Transverse colon (tissue), 4 donors: Measurements from ENCODE around the gene FAM131C. TPM values are rescaled to one million over a fixed set of nuclear protein-coding genes. Genes with fewer than 3 reads are reported as not detected.
A peak's percentile ranks its signal among the peaks of the same experiment; 100 is the strongest.
"Not testable (repeated sequence)": the region's sequence is repeated elsewhere in the genome, so short reads cannot be mapped to it uniquely, and the experiment has no call there.

Source experiments
- DNase-seq: peaks from one replicate; pipeline ENCODE4 v3.0.0-alpha.2; 2019
- H3K27ac ChIP-seq, 4 donors: fragments of 200-600 bp; sonication (generic); 2 replicates each; pipeline ENCODE4 v1.5.1; 2016 to 2018; ENCODE audit warnings: inconsistent platforms in 4 of 4
- H3K27me3 ChIP-seq: fragments of 200-600 bp; sonication (generic); 2 replicates; pipeline ENCODE4 v1.5.1; 2017; ENCODE audit warnings: inconsistent platforms
- H3K36me3 ChIP-seq, 4 donors: fragments of 200-600 bp; sonication (generic); 2 replicates each; pipeline ENCODE4 v1.5.1; 2017 to 2019; ENCODE audit warnings: inconsistent platforms in 4 of 4
- H3K4me1 ChIP-seq, 4 donors: fragments of 200-600 bp; sonication (generic); 2 replicates each; pipeline ENCODE4 v1.5.1; 2017 to 2020; ENCODE audit warnings: inconsistent platforms in 4 of 4
- H3K4me3 ChIP-seq, 4 donors: fragments of 200-600 bp; sonication (generic); 1 replicate in 1 of 4; 2 replicates in 3 of 4; pipeline versions ENCODE4 v1.5.1 to v1.6.1; 2017 to 2019; ENCODE audit warnings: inconsistent platforms in 4 of 4
- H3K9me3 ChIP-seq, 2 donors: fragments of 200-600 bp; sonication (generic); 2 replicates each; pipeline ENCODE4 v1.5.1; 2017 to 2019; ENCODE audit warnings: inconsistent platforms in 2 of 2
- CTCF ChIP-seq, 5 experiments: fragments of 200-600 bp in 3 of 5; fragments of 450-650 bp in 2 of 5; sonication (generic) in 3 of 5; IDR thresholded peaks; 1 replicate in 2 of 5; 2 replicates in 3 of 5; pipeline ENCODE4 v1.5.1; 2016 to 2017; ENCODE audit warnings: antibody characterized with exemption in 5 of 5, inconsistent platforms in 3 of 5, mild to moderate bottlenecking in 2 of 5, moderate library complexity in 1 of 5
- EP300 ChIP-seq: sonication (generic); formaldehyde crosslinking; IDR thresholded peaks from one replicate; pipeline ENCODE4 v1.6.1; 2017; ENCODE audit warnings: antibody characterized with exemption, low read depth
- POLR2A ChIP-seq: fragments of 450-650 bp; IDR thresholded peaks from one replicate; pipeline ENCODE4 v1.6.1; 2016; ENCODE audit warnings: antibody characterized with exemption, mild to moderate bottlenecking, moderate library complexity
- POLR2AphosphoS5 ChIP-seq, 3 donors: sonication (generic); formaldehyde crosslinking; IDR thresholded peaks; one replicate each; pipeline ENCODE4 v1.6.1; 2016; ENCODE audit warnings: antibody characterized with exemption in 3 of 3
- WGBS, 2 donors: methylation state at CpG; one replicate each; pipeline ENCODE4 v1.1.5; 2018; ENCODE audit warnings: low coverage in 1 of 2; 5-methylcytosine and 5-hydroxymethylcytosine counted together
- in situ Hi-C, 4 donors: fragments of 200-750 bp; cut with MboI; loops; one replicate each; pipeline versions ENCODE4 v1.15.0 to v1.15.1; 2017; ENCODE audit warnings: low sequenced_read_pairs in 3 of 4, low pct_ligation_motif_present in 1 of 4, low pct_unique_long_range_greater_than_20kb in 1 of 4
- intact Hi-C: fragments of 100-400 bp; cut with DNase I; formaldehyde crosslinking; loops from one replicate; pipeline ENCODE4 v1.15.1; 2023; ENCODE audit warnings: low total_unique reads
- total RNA-seq, 4 donors: library from RNA; depleted of rRNA; stranded (reverse); fragments of >200 nt; gene quantifications; one replicate each; pipeline ENCODE4 v1.1.0, GENCODE V29; 2016

The FAM131C gene
- total RNA-seq, 4 donors from 2014 or later = 1.2 TPM; not detected in 3

GRCh38 chr1:16023050-16023653 is 50.3 kb downstream of the FAM131C start:
- Histone ChIP-seq H3K9me3 (no peaks in the 10 kb centered on the region), H3K27ac (no peak overlapping the region), H3K4me1 (peaks cover 15 to 27% (median 24%) of the 10 kb centered on the region in 4 donors), H3K36me3 (no peaks in the 10 kb centered on the region), H3K27me3 (peaks cover 17% of the 10 kb centered on the region), H3K4me3 (no peak overlapping the region)
- TF ChIP-seq POLR2A = no peak
- no peak for TF ChIP-seq POLR2AphosphoS5 (IDR thresholded peaks at IDR 0.05)
- TF ChIP-seq EP300 = no peak
- no peak for TF ChIP-seq CTCF (IDR thresholded peaks at IDR 0.05)
- intact Hi-C loops (no loop called here), in situ Hi-C loops (no loop called here)
- no peak for DNase-seq
- 60% methylated on average over 7 of the region's 7 CpGs; no CpG with 5 or more reads in 1 of the 2 donors for WGBS, 2 donors

- Histone ChIP-seq H3K4me3 (no peak overlapping the region), H3K9me3 (no peaks in the 10 kb centered on the region), H3K27me3 (peaks cover 12% of the 10 kb centered on the region), H3K36me3 (no peaks in the 10 kb centered on the region), H3K27ac (no peak overlapping the region), H3K4me1 (peaks cover 16 to 28% (median 25%) of the 10 kb centered on the region in 4 donors)
- TF ChIP-seq POLR2A (no peak), EP300 (no peak), POLR2AphosphoS5 (IDR thresholded peaks at IDR 0.05) (no peak), CTCF (IDR thresholded peaks at IDR 0.05) (no peak)
- intact Hi-C loops = no loop called here
- DNase-seq = no peak
- WGBS, 2 donors = 80% methylated on average over 9 of the region's 11 CpGs; no CpG with 5 or more reads in 1 of the 2 donors
- in situ Hi-C loops = no loop called here
These were observed 51.1 kb downstream of the FAM131C start for GRCh38 chr1:16022393-16022792.

- TF ChIP-seq POLR2AphosphoS5 (IDR thresholded peaks at IDR 0.05) = no peak
- no peak for TF ChIP-seq CTCF (IDR thresholded peaks at IDR 0.05)
- TF ChIP-seq POLR2A = no peak
- H3K4me1 ChIP-seq = peaks cover 8 to 21% (median 18%) of the 10 kb centered on the region in 4 donors
- intact Hi-C loops = no loop called here
- no peak within 1 kb of the TSS for H3K4me3 ChIP-seq
- DNase-seq = no peak
- WGBS, 2 donors = 39% methylated on average over 6 of the region's 6 CpGs; no CpG with 5 or more reads in 1 of the 2 donors
- no peaks in the 10 kb centered on the region for H3K36me3 ChIP-seq
- in situ Hi-C loops = no loop called here
- H3K27ac ChIP-seq = peak within 1 kb of the TSS in 2 of 4 donors; percentile 14 to 32
- peaks cover 5% of the 10 kb centered on the region for H3K27me3 ChIP-seq
- no peaks in the 10 kb centered on the region for H3K9me3 ChIP-seq
These were observed 51.8 kb downstream of the FAM131C start, which contains the start of gene CLCNKA for GRCh38 chr1:16021681-16022080. TSS of gene CLCNKA (plus strand) at chr1:16022036. CDS start at chr1:16022620, 584 bp downstream.

- H3K27me3 ChIP-seq, H3K9me3 ChIP-seq, H3K4me3 ChIP-seq, DNase-seq, intact Hi-C loops, in situ Hi-C loops, H3K36me3 ChIP-seq: not testable (repeated sequence)
- Histone ChIP-seq H3K4me1 (peaks cover 8 to 20% (median 16%) of the 10 kb centered on the region in 4 donors), H3K27ac (peak overlapping the region in 2 of 4 donors; percentile 90 to 92)
- WGBS, 2 donors = 78% methylated on average over 6 of the region's 9 CpGs; no CpG with 5 or more reads in 1 of the 2 donors
These were observed 52.6 kb downstream of the FAM131C start for GRCh38 chr1:16020878-16021277.

- Histone ChIP-seq H3K27me3 (no peaks in the 10 kb centered on the region), H3K4me3 (no peak overlapping the region), H3K27ac (peak overlapping the region; percentile 83 to 92 (median 87)), H3K9me3 (no peaks in the 10 kb centered on the region), H3K4me1 (peaks cover 8 to 25% (median 17%) of the 10 kb centered on the region in 4 donors), H3K36me3 (no peaks in the 10 kb centered on the region)
- no peak for DNase-seq
- intact Hi-C loops (no loop called here), in situ Hi-C loops (no loop called here)
- TF ChIP-seq POLR2AphosphoS5 (IDR thresholded peaks at IDR 0.05) (no peak), CTCF (IDR thresholded peaks at IDR 0.05) (no peak), POLR2A (no peak), EP300 (no peak)
- 73% methylated on average over 6 of the region's 6 CpGs; no CpG with 5 or more reads in 1 of the 2 donors for WGBS, 2 donors
These were observed 53.1 kb downstream of the FAM131C start for GRCh38 chr1:16020325-16020724.
